ENCODE results near the gene KRABD2.

KRABD2 gene

DNA sequence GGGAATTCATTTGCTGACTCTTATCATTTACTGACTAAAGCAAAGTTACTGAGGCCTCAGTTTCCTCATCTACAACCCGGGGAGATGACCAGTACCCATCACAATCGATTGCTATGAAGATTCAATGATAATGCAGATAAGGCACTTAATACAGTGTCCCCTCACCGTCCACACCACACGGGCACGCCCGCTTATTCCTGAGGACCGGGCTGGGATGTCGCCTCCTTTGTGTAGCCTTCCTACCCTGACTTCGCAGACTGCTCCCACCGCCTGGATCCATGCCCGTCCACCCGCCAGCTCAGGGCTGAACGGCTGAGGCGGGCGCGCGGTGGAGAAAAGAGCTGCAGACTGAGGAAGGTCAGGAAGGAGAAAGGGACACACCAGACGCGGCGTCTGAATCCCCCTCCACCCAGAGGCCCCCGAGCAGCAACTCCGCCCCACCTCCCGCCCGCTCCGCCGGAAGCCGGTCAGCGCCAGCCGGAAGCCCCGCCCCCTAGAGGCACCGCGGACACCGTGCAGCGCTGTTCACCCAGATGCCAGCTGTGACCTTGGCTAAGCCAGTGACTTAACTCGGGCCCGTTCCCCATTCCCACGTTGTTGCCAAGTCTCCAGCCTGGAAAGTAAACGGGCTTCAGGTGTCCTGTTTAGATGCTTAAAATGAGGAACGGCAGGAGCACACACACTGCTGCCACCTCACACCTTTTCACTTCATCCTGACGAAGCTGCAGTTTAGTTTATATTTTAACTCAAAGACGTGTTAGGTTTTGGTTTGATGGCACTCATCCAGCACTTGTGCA is at the start of gene KRABD2:
Gene KRABD2, minus strand, starts transcription at position 434 of the 797 bp plus-strand sequence.
- H3K27ac ChIP-seq (ENCODE audit: low read depth, low read length), result peak within 1 kb of the TSS; percentile 51
- H3K9ac ChIP-seq (ENCODE audit: low read depth in 1 of 2, low read length in 2 of 2), result peak within 1 kb of the TSS; percentile 82 to 96
- peak within 1 kb of the TSS; percentile 96 to 98 for H3K4me3 ChIP-seq (ENCODE audit: low read depth in 1 of 2, low read length in 2 of 2)
- no peaks in the 10 kb centered on the region for H3K9me3 ChIP-seq (ENCODE audit: control insufficient read depth in 1 of 2, low read length in 2 of 2)
- H3K4me1 ChIP-seq (ENCODE audit: control insufficient read depth in 1 of 2, insufficient read depth in 2 of 2, low read length in 2 of 2), result peaks cover 20 to 31% of the 10 kb centered on the region in 2 donors
- H3K27me3 ChIP-seq (ENCODE audit: control insufficient read depth in 1 of 2, insufficient read depth in 2 of 2, low read length in 2 of 2), result no peaks in the 10 kb centered on the region
- H3K36me3 ChIP-seq (ENCODE audit: control insufficient read depth in 1 of 2, insufficient read depth in 2 of 2, low read length in 2 of 2), result peaks cover 16 to 44% of the 10 kb centered on the region in 2 donors

DNA sequence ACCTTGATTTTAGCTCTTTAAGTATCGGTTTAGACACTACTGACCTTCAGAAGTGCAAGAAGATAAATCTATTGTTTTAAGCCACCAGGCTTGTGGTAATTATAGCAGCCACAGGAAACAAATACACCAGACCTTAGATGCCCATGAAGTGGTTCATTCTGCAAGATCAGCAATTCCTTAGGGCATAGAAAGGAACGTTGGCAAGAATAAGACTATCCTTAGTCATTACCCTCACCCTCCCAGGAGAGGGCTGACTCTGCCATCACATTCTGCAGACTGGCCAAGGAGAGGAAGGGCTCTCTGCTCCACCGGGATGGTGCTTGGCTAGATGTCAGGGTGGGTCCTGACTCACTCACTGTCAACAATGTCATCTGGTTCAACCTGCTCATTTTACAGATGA is 45.1 kb upstream of the KRABD2 start:
- Histone ChIP-seq H3K4me1 (ENCODE audit: control insufficient read depth in 1 of 2, insufficient read depth in 2 of 2, low read length in 2 of 2) (peaks cover 19 to 20% of the 10 kb centered on the region in 2 donors), H3K4me3 (ENCODE audit: low read depth in 1 of 2, low read length in 2 of 2) (no peak overlapping the region), H3K27ac (ENCODE audit: low read depth, low read length) (no peak overlapping the region)

DNA sequence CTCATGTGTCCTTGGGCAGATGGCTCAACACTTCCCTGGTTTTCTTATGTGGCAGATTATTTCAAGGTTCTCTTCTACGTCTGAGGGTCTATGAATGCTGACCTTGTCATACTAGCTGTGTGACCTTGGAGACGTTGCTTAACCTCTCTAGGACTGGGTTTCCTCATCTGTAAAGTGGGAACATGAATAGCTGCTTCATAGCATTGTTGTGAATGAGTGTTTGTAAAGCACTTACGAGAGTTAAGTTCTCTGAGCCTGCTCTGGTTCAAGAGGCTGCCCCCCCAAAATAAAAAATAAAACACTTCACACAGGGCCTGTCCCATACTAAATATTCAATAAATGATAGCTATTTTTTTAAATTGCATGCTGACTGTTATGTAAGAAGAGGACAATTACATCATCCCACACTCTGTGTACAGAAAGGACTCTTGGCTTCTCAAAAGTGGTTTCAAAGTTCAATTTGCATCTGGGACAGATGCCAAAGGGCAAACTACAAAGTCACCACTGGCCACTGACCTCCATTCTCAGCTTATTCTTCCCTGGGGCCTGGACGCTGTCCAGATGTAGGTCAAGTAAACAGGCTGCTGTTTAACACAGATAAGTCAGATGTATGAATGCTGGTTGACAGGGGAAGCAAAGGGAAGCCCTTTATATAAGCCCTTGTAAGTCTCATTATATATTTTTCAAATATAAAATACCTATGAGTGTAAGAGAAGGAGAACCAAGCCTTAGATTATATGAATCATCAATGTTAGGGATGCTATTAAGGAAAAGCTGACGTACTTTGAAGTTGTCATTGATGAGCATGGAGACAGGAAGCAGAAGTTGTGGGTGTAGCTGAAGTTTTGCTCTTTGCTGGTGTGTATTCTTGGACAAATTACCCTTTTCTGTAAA is 43.8 kb upstream of the KRABD2 start:
- peak overlapping the region in 1 of 2 donors; percentile 11 for H3K9ac ChIP-seq (ENCODE audit: low read depth in 1 of 2, low read length in 2 of 2)
- no peaks in the 10 kb centered on the region for H3K9me3 ChIP-seq (ENCODE audit: control insufficient read depth in 1 of 2, low read length in 2 of 2)

More for the DNA sequence above, 45.1 kb upstream of the KRABD2 start:
- Histone ChIP-seq H3K9ac (ENCODE audit: low read depth in 1 of 2, low read length in 2 of 2) (no peak overlapping the region), H3K36me3 (ENCODE audit: control insufficient read depth in 1 of 2, insufficient read depth in 2 of 2, low read length in 2 of 2) (no peaks in the 10 kb centered on the region), H3K27me3 (ENCODE audit: control insufficient read depth in 1 of 2, insufficient read depth in 2 of 2, low read length in 2 of 2) (no peaks in the 10 kb centered on the region), H3K9me3 (ENCODE audit: control insufficient read depth in 1 of 2, low read length in 2 of 2) (no peaks in the 10 kb centered on the region)

DNA sequence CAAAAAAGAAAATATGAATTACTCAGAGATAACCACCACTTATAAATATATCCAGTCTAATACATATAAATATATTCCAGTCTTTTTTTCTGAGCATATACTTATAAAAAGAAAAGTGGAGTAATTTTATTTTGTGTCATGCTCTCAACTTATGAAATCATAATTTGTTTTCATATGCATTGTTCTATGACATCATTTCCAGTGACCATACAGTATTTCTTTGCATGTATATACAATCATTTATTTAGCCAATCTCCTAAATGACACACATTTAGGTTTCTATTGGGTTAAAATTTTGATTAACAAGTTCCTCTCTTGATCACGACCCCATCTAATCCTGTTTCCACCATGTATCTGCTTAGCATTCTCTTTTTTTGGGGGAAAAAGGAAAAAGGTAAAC is 42.8 kb upstream of the KRABD2 start:
- no peaks in the 10 kb centered on the region for H3K9me3 ChIP-seq (ENCODE audit: control insufficient read depth in 1 of 2, low read length in 2 of 2)
- H3K27ac ChIP-seq (ENCODE audit: low read depth, low read length), result no peak overlapping the region
- H3K4me1 ChIP-seq (ENCODE audit: control insufficient read depth in 1 of 2, insufficient read depth in 2 of 2, low read length in 2 of 2), result peaks cover 17 to 19% of the 10 kb centered on the region in 2 donors
- no peaks in the 10 kb centered on the region for H3K36me3 ChIP-seq (ENCODE audit: control insufficient read depth in 1 of 2, insufficient read depth in 2 of 2, low read length in 2 of 2)
- H3K4me3 ChIP-seq (ENCODE audit: low read depth in 1 of 2, low read length in 2 of 2), result no peak overlapping the region
- no peak overlapping the region for H3K9ac ChIP-seq (ENCODE audit: low read depth in 1 of 2, low read length in 2 of 2)
- H3K27me3 ChIP-seq (ENCODE audit: control insufficient read depth in 1 of 2, insufficient read depth in 2 of 2, low read length in 2 of 2), result no peaks in the 10 kb centered on the region

More for the DNA sequence above, 43.8 kb upstream of the KRABD2 start:
- Histone ChIP-seq H3K27me3 (ENCODE audit: control insufficient read depth in 1 of 2, insufficient read depth in 2 of 2, low read length in 2 of 2) (no peaks in the 10 kb centered on the region), H3K36me3 (ENCODE audit: control insufficient read depth in 1 of 2, insufficient read depth in 2 of 2, low read length in 2 of 2) (no peaks in the 10 kb centered on the region), H3K27ac (ENCODE audit: low read depth, low read length) (peak overlapping the region; percentile 30), H3K4me1 (ENCODE audit: control insufficient read depth in 1 of 2, insufficient read depth in 2 of 2, low read length in 2 of 2) (peaks cover 17 to 19% of the 10 kb centered on the region in 2 donors), H3K4me3 (ENCODE audit: low read depth in 1 of 2, low read length in 2 of 2) (no peak overlapping the region)

DNA sequence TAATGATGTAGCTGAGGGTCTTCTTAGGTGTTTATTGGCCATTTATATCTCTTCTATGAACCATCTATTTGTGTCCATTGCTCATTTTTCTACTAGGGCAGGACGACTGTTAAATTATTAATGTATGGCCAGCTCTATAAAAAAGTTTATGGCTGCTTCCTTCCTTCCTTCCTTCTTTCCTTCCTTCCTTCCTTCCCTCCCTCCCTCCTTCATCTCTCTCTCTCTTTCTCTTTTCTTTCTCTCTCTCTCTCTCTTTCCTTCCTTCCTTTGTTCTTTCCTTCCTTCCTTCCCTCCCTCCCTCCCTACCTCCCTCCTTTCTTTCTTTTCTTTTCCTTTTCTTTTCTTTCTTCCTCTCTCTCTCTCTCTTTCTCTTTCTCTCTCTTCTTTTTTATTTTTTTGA is 42.0 kb upstream of the KRABD2 start:
- H3K27me3 ChIP-seq (ENCODE audit: control insufficient read depth in 1 of 2, insufficient read depth in 2 of 2, low read length in 2 of 2), result no peaks in the 10 kb centered on the region
- H3K4me1 ChIP-seq (ENCODE audit: control insufficient read depth in 1 of 2, insufficient read depth in 2 of 2, low read length in 2 of 2), result peaks cover 17 to 19% of the 10 kb centered on the region in 2 donors
- no peak overlapping the region for H3K9ac ChIP-seq (ENCODE audit: low read depth in 1 of 2, low read length in 2 of 2)
- no peaks in the 10 kb centered on the region for H3K9me3 ChIP-seq (ENCODE audit: control insufficient read depth in 1 of 2, low read length in 2 of 2)
- no peak overlapping the region for H3K27ac ChIP-seq (ENCODE audit: low read depth, low read length)
- no peaks in the 10 kb centered on the region for H3K36me3 ChIP-seq (ENCODE audit: control insufficient read depth in 1 of 2, insufficient read depth in 2 of 2, low read length in 2 of 2)
- H3K4me3 ChIP-seq (ENCODE audit: low read depth in 1 of 2, low read length in 2 of 2), result no peak overlapping the region

DNA sequence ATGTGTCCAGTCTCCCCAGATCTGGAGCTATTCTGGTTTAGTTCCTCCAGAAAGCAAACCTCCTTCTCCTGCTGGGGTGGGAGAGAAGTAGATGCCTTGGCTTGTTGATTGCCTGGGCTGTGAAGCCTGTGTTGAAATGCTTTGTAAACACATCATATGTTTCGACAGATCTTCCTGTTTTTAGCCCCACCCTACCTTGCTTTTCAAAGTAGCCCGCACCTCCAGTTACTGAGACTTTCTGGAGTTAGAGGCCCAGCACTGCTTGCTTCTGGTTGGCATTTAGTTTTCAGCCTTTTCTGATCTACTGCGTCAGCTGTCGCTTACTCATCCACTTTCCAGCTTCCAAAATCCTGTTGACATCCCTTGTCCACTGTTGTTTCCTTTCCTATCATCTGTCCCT is 41.3 kb upstream of the KRABD2 start:
- Histone ChIP-seq H3K36me3 (ENCODE audit: control insufficient read depth in 1 of 2, insufficient read depth in 2 of 2, low read length in 2 of 2) (no peaks in the 10 kb centered on the region), H3K27me3 (ENCODE audit: control insufficient read depth in 1 of 2, insufficient read depth in 2 of 2, low read length in 2 of 2) (no peaks in the 10 kb centered on the region), H3K9ac (ENCODE audit: low read depth in 1 of 2, low read length in 2 of 2) (no peak overlapping the region), H3K27ac (ENCODE audit: low read depth, low read length) (no peak overlapping the region), H3K4me3 (ENCODE audit: low read depth in 1 of 2, low read length in 2 of 2) (no peak overlapping the region), H3K9me3 (ENCODE audit: control insufficient read depth in 1 of 2, low read length in 2 of 2) (no peaks in the 10 kb centered on the region), H3K4me1 (ENCODE audit: control insufficient read depth in 1 of 2, insufficient read depth in 2 of 2, low read length in 2 of 2) (peaks cover 17 to 22% of the 10 kb centered on the region in 2 donors)

DNA sequence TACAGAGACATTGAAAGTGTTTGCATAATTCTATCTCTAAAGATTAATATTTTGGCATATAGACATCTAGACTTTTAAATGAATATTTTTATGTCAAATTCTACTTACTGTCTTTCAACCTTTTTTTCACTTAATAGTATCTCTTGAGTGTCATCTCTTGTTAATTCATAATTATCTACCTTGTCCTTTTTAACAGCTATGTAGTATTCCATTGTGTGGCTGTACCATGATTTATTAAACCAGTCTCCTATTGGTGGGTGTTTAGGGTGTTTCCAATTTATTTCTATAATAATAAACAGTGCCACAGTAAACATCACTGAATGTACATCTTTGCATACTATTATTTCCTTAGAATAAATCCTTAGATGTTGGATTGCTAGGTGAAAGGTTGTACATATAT is 37.4 kb upstream of the KRABD2 start:
- Histone ChIP-seq H3K9me3 (ENCODE audit: control insufficient read depth in 1 of 2, low read length in 2 of 2) (no peaks in the 10 kb centered on the region), H3K9ac (ENCODE audit: low read depth in 1 of 2, low read length in 2 of 2) (no peak overlapping the region), H3K4me1 (ENCODE audit: control insufficient read depth in 1 of 2, insufficient read depth in 2 of 2, low read length in 2 of 2) (peaks cover 5 to 25% of the 10 kb centered on the region in 2 donors), H3K27me3 (ENCODE audit: control insufficient read depth in 1 of 2, insufficient read depth in 2 of 2, low read length in 2 of 2) (no peaks in the 10 kb centered on the region), H3K27ac (ENCODE audit: low read depth, low read length) (no peak overlapping the region), H3K4me3 (ENCODE audit: low read depth in 1 of 2, low read length in 2 of 2) (no peak overlapping the region), H3K36me3 (ENCODE audit: control insufficient read depth in 1 of 2, insufficient read depth in 2 of 2, low read length in 2 of 2) (no peaks in the 10 kb centered on the region)

DNA sequence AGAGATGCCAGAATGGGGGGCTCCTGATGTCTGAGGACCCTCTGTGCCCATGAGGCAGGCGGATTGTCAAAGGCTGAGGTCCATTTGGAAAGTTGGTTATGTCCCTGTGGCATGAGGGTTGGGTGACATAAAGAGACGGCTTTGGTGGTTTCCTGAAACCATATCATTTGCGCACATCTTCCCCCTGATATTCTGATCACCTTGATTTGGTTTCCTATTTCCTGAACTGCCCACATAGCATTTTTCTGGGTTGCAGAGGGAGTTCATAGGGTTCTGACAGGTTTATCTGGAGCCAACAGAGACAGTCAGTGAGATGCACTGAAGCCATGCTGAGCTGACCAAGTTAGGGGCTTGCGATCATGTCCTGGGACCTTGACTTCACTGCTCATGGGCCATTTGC is 36.8 kb upstream of the KRABD2 start:
- no peaks in the 10 kb centered on the region for H3K27me3 ChIP-seq (ENCODE audit: control insufficient read depth in 1 of 2, insufficient read depth in 2 of 2, low read length in 2 of 2)
- H3K27ac ChIP-seq (ENCODE audit: low read depth, low read length), result no peak overlapping the region
- no peak overlapping the region for H3K9ac ChIP-seq (ENCODE audit: low read depth in 1 of 2, low read length in 2 of 2)
- H3K36me3 ChIP-seq (ENCODE audit: control insufficient read depth in 1 of 2, insufficient read depth in 2 of 2, low read length in 2 of 2), result no peaks in the 10 kb centered on the region
- peaks cover 5 to 25% of the 10 kb centered on the region in 2 donors for H3K4me1 ChIP-seq (ENCODE audit: control insufficient read depth in 1 of 2, insufficient read depth in 2 of 2, low read length in 2 of 2)
- H3K9me3 ChIP-seq (ENCODE audit: control insufficient read depth in 1 of 2, low read length in 2 of 2), result no peaks in the 10 kb centered on the region
- no peak overlapping the region for H3K4me3 ChIP-seq (ENCODE audit: low read depth in 1 of 2, low read length in 2 of 2)

DNA sequence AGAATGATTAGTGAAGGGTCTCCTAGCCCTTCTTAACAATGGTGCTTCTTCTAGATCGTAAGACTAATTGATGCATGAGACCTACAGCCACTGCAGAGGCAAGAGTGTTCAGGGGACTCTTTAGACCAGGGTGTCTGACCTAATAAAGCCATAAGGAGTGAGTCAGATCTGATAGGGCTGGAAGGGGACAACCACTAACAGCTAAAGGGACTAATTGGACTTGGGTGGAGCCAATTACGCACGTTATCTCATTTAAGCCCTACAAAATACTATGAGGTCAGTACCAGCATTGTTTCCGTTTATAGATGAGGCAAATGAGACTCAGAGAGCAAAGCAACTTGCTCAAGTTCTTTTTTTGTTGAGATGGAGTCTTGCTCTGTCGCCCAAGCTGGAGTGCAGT is 35.6 kb upstream of the KRABD2 start:
- Histone ChIP-seq H3K27me3 (ENCODE audit: control insufficient read depth in 1 of 2, insufficient read depth in 2 of 2, low read length in 2 of 2) (no peaks in the 10 kb centered on the region), H3K27ac (ENCODE audit: low read depth, low read length) (no peak overlapping the region), H3K9ac (ENCODE audit: low read depth in 1 of 2, low read length in 2 of 2) (no peak overlapping the region), H3K36me3 (ENCODE audit: control insufficient read depth in 1 of 2, insufficient read depth in 2 of 2, low read length in 2 of 2) (no peaks in the 10 kb centered on the region), H3K4me1 (ENCODE audit: control insufficient read depth in 1 of 2, insufficient read depth in 2 of 2, low read length in 2 of 2) (peaks cover 5 to 25% of the 10 kb centered on the region in 2 donors), H3K9me3 (ENCODE audit: control insufficient read depth in 1 of 2, low read length in 2 of 2) (no peaks in the 10 kb centered on the region), H3K4me3 (ENCODE audit: low read depth in 1 of 2, low read length in 2 of 2) (no peak overlapping the region)

DNA sequence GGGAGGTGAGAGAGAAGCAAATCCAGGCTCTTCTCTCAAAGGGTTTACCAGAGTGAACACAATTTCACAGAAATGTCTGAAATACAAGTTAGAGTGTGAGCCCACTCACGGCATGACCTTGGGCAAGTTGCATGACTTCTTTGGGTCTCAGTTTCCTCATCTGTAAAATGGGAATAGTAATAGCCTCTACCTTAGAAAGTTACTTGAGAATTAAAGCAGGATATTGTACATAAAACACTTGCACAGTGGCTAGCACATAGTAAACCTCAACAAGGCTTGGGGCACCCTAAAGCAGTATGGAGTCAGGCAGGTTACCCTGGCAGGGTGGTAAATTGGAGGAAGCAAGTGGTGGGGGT is 34.4 kb upstream of the KRABD2 start:
- H3K9ac ChIP-seq (ENCODE audit: low read depth in 1 of 2, low read length in 2 of 2), result peak overlapping the region in 1 of 2 donors; percentile 1
- H3K27ac ChIP-seq (ENCODE audit: low read depth, low read length), result no peak overlapping the region
- H3K36me3 ChIP-seq (ENCODE audit: control insufficient read depth in 1 of 2, insufficient read depth in 2 of 2, low read length in 2 of 2), result no peaks in the 10 kb centered on the region
- no peak overlapping the region for H3K4me3 ChIP-seq (ENCODE audit: low read depth in 1 of 2, low read length in 2 of 2)
- no peaks in the 10 kb centered on the region for H3K27me3 ChIP-seq (ENCODE audit: control insufficient read depth in 1 of 2, insufficient read depth in 2 of 2, low read length in 2 of 2)
- H3K9me3 ChIP-seq (ENCODE audit: control insufficient read depth in 1 of 2, low read length in 2 of 2), result no peaks in the 10 kb centered on the region
- peaks cover 5 to 30% of the 10 kb centered on the region in 2 donors for H3K4me1 ChIP-seq (ENCODE audit: control insufficient read depth in 1 of 2, insufficient read depth in 2 of 2, low read length in 2 of 2)
